Stimulated activated CD8-positive, alpha-beta memory T cell treated with anti-CD3 and anti-CD28 coated beads, Interleukin-15, amount 100 ng/mL, for 4 hours (primary cell): ENCODE measurements around the gene DOCK9.
A peak's percentile ranks its signal among the peaks of the same experiment; 100 is the strongest.
"Not testable (repeated sequence)": the region's sequence is repeated elsewhere in the genome, so short reads cannot be mapped to it uniquely, and the experiment has no call there.

Source experiments
- DNase-seq, 2 donors: peaks; one replicate each; pipeline ENCODE4 v3.0.0-alpha.2; 2020; ENCODE audit warnings: low read depth in 2 of 2

Gene DOCK9

DNA sequence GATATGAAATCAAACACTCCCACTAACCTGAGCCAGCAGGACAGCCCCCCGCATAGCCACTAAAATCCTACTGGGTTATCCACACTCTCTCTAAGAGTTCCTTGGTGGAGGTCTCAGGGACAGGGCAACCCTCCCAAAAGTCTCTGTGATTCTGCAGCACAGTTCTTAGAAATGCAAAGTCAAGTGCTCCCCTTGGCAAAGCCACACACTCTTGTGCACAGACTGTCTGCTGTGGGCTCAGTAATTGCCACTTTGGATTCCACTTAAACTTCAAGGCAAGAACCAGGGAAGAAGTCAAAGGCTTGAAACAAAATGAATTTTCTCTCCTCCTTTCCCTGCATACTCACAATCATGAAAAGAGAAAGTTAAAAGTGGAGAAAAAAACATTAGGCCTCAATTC is 61.5 kb downstream of the DOCK9 start:
- no peak for DNase-seq

DNA sequence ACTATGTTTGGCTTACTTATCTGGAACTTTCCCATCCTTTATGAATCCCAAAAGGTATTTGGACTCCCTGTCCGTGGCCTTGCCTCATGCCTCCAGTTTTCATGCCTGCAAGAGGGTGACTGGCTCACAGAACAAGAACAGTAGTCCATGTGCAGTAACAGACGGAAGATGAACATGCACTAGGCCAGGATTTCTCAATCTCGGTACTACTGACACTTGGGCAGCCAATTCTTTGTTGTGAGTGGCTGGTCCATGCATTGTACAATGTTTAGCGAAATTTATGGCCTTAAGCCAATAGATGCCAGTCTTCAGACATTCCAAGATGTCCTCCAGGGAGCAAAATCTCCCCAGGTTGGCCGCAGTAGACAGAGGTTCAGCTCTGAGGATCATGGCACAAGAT is 61.9 kb downstream of the DOCK9 start:
- DNase-seq: no peak

DNA sequence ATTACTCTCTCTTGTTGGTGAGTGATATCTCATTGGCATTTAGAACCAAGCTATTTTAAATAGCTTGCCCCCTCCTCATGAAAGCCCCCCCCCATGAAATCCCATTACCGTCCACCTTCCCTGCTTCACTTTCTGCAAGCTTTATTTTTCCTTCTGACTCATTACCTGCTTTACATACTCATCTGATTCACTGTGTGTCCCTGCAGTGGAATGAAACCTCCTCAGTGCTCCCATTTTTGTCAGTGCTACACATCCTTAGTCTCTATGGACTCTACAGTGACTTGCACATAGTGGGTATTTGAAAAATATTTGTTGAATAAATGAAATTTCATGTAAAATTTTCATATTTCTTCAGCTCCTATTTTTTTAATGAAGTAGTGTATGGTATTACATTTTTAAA is 62.3 kb downstream of the DOCK9 start:
- DNase-seq: no peak

DNA sequence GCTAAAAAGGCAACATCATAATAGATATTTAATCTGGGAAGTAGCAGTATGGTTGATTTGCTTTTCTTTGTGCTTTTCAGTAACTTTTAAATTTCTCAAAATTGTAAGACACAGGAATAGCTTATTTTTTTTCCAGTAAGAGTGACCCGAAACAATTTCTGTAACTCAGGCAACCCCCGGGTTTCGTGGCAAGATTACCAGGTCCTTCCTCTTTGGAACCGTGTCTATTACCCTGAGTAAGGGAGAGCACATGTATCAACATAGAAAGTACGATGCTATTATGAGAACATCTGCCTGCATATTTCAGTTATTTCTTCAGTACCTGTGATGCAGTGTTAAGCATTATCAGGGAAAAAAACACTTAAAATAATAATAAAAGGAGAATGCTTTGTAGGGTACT is 64.1 kb downstream of the DOCK9 start:
- no peak for DNase-seq

DNA sequence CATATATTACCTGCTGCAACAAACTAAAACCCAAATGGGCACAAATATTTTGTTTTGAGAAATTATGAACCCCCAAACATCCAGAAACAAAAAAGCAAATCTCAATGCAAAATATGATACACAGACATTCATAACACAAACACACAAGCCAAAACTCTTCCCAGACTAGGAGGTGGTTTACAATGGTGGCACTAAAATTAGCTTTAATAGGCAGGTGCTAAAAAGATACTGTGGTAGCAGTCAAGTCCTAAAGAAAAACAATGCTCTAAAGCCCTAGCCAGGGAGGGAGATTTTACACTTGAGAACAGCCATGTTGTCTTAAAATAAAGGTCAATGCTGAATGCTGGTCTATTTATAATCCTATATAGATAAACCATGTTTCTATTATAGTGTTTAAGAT is 65.0 kb downstream of the DOCK9 start:
- no peak for DNase-seq

DNA sequence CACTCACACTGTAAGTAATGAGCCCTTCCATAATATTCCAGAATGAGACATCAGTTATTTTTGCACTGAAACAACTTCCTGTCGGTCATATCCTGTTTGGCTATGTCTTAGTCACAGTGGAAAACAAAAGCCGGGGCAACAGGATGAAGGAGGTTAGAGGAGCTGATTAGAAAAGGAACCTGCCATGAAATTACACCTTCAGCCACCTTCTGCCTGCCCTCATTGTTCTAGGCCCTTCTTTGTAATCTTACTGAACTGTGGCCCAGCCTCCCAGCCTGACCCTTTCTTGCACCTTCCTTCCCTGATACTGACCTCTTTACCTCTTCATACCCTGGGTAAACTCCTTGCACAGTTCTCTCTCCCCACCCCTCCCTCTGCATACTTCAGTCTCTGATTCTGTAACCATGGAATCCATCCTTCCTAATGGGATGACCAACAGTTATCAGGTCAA is 67.3 kb downstream of the DOCK9 start:
- DNase-seq: no peak

DNA sequence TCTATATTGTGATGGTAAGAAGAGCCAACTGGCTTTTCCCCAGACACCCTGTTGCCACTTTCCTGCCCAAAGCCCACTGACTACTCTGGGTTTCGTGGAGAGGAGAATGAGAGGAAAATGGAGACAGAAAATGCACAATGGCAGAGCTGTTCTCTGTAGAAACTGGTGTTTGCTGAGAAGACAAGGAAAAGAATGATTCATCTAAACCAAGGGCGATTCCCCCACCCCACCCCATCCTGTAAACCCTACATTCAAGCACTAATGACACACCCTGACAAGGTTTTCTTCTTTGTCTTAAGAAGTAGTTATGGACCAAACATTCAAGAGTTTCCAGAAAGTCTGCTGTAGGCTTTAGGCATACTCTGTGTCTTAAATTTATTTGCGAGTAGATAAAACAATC is 68.8 kb downstream of the DOCK9 start:
- DNase-seq: no peak

DNA sequence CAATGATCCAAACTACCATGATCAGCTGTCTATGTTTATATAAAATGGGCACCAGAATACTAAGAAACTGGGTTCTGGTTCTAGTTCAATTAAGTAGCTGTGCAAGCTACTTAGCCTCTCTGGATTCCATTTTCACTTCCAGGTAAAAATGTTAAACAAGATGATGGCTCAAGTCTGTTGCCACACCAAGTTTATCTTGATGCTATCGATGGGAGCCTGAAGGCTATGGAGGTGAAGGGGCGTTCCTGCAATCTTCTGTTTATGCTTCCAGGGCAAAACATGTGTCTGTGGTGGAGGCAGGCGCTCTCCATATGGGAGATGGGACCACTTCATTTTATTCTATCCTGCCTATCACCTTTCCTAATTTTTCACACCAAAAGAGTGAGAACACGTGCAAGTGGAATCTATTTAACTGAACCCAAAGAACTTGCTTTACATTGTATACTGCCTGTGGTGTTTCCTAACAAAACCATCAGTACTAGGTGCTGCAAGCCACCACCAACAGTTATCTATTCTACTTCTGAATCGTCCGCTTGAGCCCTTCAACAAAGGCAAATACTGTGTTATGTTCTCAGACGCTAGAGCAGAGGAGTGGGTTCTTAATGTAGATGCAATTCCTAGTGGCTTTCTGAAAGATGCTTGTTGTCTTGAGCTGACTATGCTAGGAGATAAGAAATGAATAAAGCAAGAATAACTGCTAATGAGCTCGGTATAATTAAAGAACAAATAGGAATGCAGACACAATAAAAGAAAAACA is 70.9 kb downstream of the DOCK9 start:
- no peak for DNase-seq

DNA sequence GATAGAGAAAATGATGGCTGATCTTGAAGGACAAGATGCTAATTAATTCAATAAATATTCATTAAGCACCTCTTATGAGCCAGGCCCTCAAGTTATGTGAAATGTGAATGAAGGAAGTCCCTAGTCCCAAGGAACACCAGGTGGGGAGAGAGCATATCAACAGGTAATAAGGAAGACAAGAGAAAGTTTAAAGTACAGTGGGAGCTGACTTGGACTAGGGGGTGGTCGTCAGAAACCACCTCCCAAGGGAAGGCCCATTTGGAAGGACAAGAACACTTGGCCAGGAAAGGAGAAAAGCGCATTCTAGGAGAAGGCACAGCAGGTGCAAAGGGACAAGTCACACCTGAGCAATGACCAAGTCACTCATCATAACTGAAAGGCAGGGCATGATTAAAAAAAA is 72.7 kb downstream of the DOCK9 start:
- no peak for DNase-seq

DNA sequence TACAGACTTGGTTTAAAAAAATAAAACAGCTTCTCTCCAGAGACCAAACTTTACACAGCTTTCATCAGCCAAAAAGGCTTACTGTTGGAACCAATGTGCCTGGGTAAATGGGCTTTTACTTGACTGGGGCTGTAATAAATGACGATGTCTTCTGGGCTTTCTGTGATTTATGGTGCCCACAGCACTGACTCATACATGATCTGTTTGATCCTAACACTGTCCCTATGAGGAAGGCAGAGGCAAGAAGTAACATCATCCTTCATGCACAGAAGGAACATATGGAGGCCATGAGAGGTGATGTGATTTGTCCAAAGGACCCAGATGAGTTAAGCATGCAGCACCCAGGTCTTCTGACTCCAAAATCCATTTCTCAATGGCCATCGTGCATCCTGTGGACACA is 77.4 kb downstream of the DOCK9 start:
- no peak for DNase-seq

DNA sequence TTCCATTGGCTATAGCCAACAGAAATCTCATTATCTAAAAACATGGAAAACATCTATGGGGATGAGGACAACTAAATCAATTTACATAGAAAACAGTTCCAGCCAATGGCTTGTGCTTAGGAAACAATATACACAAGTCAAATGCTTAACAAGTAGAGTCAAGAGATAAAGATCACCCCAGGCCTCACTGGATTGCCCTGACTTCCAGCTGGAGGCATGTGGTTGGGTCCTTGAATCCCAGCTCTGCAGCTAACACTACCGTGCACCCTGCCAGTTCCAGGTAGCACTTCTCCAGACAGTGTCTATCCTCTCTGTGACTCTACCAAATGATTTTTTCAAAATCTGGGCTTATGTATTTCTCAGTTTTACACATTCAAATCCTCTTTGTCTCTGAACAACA is 80.2 kb downstream of the DOCK9 start:
- DNase-seq: no peak

DNA sequence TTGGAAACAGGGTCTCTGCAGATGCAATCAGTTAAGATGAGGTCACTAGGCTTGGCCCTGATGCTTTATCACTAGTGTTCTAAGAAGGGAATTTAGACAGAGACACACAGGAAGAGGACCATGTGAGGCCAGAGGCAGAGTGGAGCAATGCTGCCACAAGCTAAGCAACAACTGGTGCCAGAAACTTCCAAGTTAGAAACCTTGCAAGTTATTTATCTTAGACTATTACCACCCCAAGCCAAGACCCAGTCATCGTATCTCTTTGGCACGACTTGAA is 81.1 kb downstream of the DOCK9 start:
- no peak for DNase-seq

DNA sequence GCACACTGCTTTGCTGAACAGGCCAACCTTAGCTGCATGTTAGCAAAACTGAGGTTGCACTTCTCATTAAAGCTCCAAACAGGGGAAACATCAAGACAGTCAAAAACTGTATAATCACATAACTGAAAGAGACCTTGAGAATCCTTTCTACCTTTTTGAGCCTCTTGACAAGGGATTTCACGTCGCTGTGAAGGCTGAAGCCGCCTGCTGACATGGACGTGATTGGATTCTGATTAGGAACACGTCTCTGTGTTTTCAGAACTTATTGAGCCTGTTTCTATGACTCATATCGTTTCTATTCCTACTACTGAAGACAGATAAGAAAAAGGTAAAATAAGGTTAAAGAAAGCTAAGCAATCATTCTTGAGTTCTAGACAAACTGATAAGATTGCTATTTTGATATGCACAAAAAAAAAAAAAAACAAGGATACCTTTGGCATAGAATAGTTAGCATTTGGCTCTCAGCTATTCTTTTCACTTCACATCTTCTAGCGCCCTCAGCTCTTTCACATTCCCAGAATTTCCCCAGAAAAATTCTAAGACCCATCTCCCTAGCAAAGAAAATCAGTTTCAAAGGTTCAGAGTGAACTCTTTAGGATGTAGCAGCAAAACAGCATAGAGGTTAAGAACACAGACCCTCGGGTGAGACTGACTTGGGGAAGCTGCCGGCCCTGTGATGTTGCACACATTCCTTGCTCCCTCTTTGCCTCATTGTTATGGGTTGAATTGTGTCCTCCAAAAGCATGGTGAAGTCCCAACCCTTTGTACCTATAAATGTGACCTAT is 81.6 kb downstream of the DOCK9 start:
- no peak for DNase-seq

DNA sequence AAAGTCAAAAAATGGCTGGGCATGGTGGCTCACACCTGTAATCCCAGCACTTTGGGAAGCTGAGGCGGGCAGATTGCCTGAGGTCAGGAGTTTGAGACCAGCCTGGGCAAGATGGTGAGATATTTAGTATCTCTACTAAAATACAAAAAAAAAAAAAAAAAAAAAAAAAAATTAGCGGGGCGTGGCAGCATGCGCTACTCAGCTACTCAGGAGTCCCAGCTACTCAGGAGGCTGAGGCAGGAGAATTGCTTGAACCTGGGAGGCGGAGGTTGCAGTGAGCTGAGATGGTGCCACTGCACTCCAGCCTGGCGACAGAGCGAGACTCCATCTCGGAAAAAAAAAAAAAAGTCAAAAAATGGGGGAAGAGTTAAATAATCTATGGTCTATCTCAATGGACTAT is 83.0 kb downstream of the DOCK9 start:
- DNase-seq: not testable (repeated sequence)

DNA sequence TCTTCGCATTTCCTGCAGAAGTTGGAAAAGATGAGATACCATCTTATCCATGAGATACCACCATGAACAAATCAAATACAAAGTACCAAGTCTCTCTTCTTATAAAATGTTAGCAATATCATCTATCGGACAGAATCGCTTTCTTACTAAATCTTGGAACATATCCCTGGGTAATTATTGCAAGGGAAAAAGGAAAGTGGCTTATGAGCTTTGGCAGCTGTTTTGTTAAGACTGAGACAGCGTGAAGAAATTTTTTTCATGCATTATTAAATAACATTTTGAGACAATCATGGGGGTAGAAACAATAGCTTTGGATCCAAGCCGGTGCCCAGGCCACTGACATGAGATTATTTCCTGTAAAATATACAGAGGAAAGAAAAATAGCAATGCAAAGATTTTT is 84.5 kb downstream of the DOCK9 start:
- no peak for DNase-seq

DNA sequence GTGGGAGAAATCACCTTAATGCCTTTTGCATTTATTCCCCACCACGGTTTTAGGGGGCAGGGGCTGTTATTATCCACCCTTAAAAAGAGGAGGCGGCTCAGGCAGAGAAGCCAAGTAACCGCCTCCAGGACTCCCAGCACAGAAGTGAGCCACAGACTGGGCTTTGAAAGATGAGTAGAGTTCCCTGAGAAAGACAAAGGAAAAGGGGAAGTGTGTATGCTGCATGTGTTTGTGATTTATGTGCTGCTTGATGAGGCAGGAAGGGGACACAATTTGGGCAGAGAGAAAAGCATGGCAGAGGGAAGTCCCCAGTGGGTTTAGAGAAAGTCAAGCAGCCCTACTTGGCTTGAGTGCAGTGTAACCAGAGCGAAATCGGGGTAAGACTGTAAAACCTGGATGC is 85.0 kb downstream of the DOCK9 start:
- no peak for DNase-seq

DNA sequence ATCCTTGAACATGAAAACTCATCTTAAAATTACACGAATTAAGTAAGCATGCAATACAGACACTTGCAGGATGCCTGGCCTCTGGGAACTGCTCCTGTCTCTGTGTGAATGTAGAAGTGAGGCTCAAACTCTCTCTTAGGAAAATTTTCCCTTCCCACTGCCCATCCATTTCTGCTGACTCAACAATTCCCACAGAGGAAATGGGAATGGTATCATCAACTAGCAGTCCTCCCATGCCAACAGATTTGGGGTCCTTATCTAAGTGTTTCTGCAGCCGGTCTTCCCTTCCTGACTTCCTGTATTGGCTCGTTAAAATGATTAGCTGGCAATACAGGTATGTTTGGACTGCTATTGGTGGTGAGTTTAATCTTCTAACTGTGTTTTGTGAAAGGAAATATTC is 85.8 kb downstream of the DOCK9 start:
- no peak for DNase-seq

DNA sequence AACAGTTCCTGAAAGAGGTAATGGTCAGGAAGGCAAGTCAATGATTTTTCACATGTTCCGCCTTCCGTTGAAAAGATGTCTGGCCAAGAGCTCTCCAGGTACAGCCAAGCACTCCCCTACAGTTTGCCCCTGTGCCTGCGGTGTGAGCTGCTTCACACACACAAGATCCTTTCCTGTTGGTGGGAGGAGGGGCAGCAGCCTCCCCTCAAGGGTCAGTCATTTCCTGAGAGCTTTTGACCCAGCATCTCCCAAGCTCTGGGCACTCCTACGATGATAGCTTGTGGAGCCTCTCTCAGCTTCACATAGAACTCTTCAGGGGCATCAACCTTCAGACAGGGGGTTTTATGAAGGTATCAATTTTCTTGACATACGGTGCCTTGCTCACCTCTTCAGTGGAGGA is 86.9 kb downstream of the DOCK9 start:
- no peak for DNase-seq

DNA sequence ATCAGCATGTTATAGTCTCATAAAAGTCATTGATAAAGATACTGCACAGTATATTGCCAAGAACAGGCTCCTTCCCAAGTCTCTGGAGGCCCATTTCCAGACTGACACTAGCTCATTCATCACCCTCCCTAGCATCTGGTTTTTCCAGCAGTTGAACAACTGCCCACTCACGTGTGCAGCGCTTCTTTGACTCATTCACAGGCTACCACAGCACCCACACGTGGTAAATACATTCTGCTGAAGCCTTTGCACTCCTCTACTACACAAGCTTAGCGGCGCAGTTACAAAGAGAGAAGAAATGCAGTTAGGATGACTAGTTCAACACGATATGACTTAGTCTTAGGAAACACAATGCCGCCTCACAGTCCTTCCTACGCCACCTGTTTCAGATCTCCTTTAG is 87.7 kb downstream of the DOCK9 start:
- peak in 1 of 2 donors; percentile 21 for DNase-seq

DNA sequence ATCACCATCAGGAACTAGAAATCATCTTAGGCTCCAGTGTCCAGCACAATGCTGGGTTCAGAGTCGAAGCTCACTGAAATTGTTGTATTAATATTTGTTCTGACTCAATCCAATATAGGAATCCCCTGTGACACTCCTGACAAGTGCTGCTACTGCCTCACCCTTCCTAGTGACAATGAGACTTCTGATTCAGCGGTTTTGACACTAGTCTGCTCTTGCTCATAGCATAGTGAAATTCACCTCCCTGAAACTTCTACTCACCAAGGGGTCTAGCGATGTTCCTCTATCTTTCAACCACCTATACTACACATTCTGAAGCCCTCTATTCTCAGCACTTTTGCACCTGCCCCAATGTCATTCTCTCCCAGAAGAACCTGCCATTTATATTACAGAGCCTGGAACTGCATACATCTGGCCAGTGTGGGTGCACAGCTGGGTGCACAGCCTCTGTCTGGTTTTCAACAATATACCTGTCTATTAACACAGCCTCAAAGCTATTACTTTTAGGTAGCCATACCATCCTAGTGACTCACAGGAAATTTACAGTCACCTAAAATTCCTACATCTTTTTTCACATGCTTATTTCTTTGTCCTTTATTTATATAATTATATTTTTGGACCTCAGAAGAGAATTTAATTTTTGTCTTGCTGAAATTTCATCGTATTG is 88.3 kb downstream of the DOCK9 start:
- no peak for DNase-seq

DNA sequence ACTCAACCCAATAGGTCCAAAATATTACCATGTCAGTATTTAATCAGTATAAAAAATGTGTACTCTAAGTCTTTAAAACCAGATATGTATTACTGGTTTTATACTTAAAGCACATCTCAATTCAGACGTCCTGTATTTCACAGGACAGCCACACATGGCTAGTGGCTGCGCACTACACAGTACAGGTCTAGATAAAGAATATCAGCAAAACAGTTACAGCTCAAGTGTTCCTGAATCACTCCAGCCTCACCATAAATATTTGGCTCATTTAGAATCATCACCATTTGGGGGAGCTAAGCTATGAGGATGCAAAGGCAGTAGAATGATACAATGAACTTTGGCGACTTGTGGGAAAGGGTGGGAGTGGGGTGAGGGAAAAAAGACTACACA is 89.0 kb downstream of the DOCK9 start:
- no peak for DNase-seq

DNA sequence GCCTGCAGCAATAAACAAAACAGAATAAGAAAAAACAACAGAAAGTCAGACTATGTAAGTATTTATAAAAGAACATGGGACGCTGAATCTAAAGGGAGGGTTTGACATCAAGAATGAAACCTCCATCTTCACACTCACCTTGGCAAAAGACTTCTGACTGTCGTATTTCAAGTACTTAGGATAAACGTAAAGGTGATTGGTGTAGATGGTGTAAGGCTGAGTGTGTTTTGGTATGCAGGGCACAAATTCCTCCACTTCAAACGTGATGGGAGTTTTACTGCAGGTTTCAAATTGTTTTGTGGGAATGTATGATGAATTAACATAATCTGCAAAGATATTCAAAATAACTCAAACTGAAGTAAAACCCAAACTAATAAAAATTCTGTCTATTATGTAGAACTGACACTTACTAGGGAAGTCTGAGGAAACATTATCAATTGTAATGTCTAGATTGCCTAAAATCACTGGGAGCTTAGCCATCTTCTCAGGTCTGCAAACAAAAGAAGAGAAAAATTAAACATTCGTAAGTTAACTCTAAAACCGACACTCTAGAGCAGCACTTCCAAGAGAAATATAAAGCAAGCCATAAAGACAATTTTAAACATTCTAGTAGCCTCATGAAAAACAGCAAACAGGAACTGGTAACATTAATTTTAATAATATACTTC is 89.5 kb downstream of the DOCK9 start:
- no peak for DNase-seq
